Measurements from ENCODE around the gene CPT2. TPM values are rescaled to one million over a fixed set of nuclear protein-coding genes. Genes with fewer than 3 reads are reported as not detected.

The CPT2 gene
- total and polyA plus RNA-seq, 2 of the 13 experiments (the other 11 are each of a cell fraction or from before 2014, with no cell fraction given), result 12.6 to 14.6 TPM

GRCh38 chr1:53238197-53239155 is 41.9 kb downstream of the CPT2 start, which contains the start of gene MAGOH (continued):
- TF ChIP-seq MIER3 (CRISPR knock-in tag; IDR thresholded peaks at IDR 0.05; ENCODE audit: borderline replicate concordance), result peak; percentile 41; the same call in 1 of the 2 replicates
- TF ChIP-seq, protein P1, sequence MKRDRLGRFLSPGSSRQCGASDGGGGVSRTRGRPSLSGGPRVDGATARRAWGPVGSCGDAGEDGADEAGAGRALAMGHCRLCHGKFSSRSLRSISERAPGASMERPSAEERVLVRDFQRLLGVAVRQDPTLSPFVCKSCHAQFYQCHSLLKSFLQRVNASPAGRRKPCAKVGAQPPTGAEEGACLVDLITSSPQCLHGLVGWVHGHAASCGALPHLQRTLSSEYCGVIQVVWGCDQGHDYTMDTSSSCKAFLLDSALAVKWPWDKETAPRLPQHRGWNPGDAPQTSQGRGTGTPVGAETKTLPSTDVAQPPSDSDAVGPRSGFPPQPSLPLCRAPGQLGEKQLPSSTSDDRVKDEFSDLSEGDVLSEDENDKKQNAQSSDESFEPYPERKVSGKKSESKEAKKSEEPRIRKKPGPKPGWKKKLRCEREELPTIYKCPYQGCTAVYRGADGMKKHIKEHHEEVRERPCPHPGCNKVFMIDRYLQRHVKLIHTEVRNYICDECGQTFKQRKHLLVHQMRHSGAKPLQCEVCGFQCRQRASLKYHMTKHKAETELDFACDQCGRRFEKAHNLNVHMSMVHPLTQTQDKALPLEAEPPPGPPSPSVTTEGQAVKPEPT (CRISPR knock-in tag; IDR thresholded peaks at IDR 0.05; ENCODE audit: low read depth), result no peak

- Histone ChIP-seq H3K4me3 (replicated peaks in 1 of 3; ENCODE audit: insufficient read depth in 1 of 3, low read depth in 2 of 3, low read length in 3 of 3) (no peak overlapping the region), H2AFZ (ENCODE audit: low read length) (no peak overlapping the region), H3K36me3 (replicated peaks in 1 of 2; ENCODE audit: control insufficient read depth in 1 of 2, insufficient read depth in 2 of 2, low read length in 2 of 2) (peaks cover 0 to 9% of the 10 kb centered on the region in 2 experiments; a peak in 3 of 5 replicates), H4K20me1 (ENCODE audit: insufficient read depth, low read length) (no peaks in the 10 kb centered on the region), H3K27ac (ENCODE audit: extremely low read length, insufficient read depth, low read length) (no peak overlapping the region), H3K9me3 (ENCODE audit: low read length) (no peaks in the 10 kb centered on the region), H3K79me2 (ENCODE audit: insufficient read depth, low read length) (peaks cover 14% of the 10 kb centered on the region), H3K9ac (ENCODE audit: insufficient read depth, low read depth, low read length) (no peak overlapping the region), H3K4me2 (ENCODE audit: low read depth, low read length) (no peak overlapping the region), H3K4me1 (ENCODE audit: insufficient read depth, low read length) (peaks cover 19% of the 10 kb centered on the region), H3K27me3 (ENCODE audit: control insufficient read depth in 1 of 2, insufficient read depth in 2 of 2, low read length in 2 of 2) (peaks cover 0 to 3% of the 10 kb centered on the region in 2 experiments; a peak in 1 of 5 replicates)
- no TSS peak for BruUV-seq (replicated peaks)
- in situ Hi-C loops (cut with HindIII; ENCODE audit: extremely low pct_ligation_motif_present, low pct_unique_long_range_greater_than_20kb), result no loop called here
- FAIRE-seq (no peak), DNase-seq (ENCODE audit: low spot score) (no peak), ATAC-seq (no peak)
- POLR2A ChIA-PET, result no interaction called here
- no peak for TF ChIP-seq ZNF605 (CRISPR knock-in tag; IDR thresholded peaks at IDR 0.05)
- TF ChIP-seq MYPOP (CRISPR knock-in tag; IDR thresholded peaks at IDR 0.05), result no peak
- no peak for TF ChIP-seq ZNF207 (IDR thresholded peaks at IDR 0.05; ENCODE audit: borderline replicate concordance)
- TF ChIP-seq REL (CRISPR knock-in tag; conservative IDR thresholded peaks at IDR 0.05), result no peak
- TF ChIP-seq, protein P2, sequence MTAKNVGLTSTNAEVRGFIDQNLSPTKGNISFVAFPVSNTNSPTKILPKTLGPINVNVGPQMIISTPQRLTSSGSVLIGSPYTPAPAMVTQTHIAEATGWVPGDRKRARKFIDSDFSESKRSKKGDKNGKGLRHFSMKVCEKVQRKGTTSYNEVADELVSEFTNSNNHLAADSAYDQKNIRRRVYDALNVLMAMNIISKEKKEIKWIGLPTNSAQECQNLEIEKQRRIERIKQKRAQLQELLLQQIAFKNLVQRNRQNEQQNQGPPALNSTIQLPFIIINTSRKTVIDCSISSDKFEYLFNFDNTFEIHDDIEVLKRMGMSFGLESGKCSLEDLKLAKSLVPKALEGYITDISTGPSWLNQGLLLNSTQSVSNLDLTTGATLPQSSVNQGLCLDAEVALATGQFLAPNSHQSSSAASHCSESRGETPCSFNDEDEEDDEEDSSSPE (CRISPR knock-in tag; IDR thresholded peaks at IDR 0.05), result no peak
- TF ChIP-seq, protein P3, sequence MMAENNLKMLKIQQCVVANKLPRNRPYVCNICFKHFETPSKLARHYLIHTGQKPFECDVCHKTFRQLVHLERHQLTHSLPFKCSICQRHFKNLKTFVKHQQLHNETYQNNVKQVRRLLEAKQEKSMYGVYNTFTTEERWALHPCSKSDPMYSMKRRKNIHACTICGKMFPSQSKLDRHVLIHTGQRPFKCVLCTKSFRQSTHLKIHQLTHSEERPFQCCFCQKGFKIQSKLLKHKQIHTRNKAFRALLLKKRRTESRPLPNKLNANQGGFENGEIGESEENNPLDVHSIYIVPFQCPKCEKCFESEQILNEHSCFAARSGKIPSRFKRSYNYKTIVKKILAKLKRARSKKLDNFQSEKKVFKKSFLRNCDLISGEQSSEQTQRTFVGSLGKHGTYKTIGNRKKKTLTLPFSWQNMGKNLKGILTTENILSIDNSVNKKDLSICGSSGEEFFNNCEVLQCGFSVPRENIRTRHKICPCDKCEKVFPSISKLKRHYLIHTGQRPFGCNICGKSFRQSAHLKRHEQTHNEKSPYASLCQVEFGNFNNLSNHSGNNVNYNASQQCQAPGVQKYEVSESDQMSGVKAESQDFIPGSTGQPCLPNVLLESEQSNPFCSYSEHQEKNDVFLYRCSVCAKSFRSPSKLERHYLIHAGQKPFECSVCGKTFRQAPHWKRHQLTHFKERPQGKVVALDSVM (CRISPR knock-in tag; IDR thresholded peaks at IDR 0.05), result no peak
- TF ChIP-seq NR2F6 (IDR thresholded peaks at IDR 0.05), result no peak
- TF ChIP-seq NR2F6 (CRISPR knock-in tag; IDR thresholded peaks at IDR 0.05), result no peak
- TF ChIP-seq POLR2A (IDR thresholded peaks at IDR 0.05; ENCODE audit: insufficient read depth in 1 of 2, low read depth in 2 of 2, low read length in 2 of 2), result no peak
- TF ChIP-seq FOSL2 (CRISPR knock-in tag; IDR thresholded peaks at IDR 0.05), result no peak
- no peak for TF ChIP-seq DR1 (CRISPR knock-in tag; IDR thresholded peaks at IDR 0.05)
- WGBS (ENCODE audit: low lambda C conversion rate), result 15% methylated on average over 2 of the region's 2 CpGs
- intact Hi-C loops (cut with micrococcal nuclease; ENCODE audit: unreplicated experiment), result no loop called here
- CTCF ChIA-PET (ENCODE audit: low intra/inter-chr PET ratio, low total read pairs), result no interaction called here
Observed at GRCh38 chr1:53241828-53242227, 45.2 kb downstream of the CPT2 start.
